GM12891 (cell line): ENCODE measurements around the gene DNM1.

ENCODE experiments used
- POLR2A ChIP-seq: IDR thresholded peaks from 2 replicates; pipeline ENCODE4 v1.6.1; 2011; ENCODE audit warnings: low read depth, low read length, control low read depth
- POLR2AphosphoS5 ChIP-seq: IDR thresholded peaks from 2 replicates; pipeline ENCODE4 v1.6.1; 2011; ENCODE audit warnings: low read depth, low read length, control low read depth
- SPI1 ChIP-seq: IDR thresholded peaks from 2 replicates; pipeline ENCODE4 v1.6.1; 2011; ENCODE audit warnings: low read depth, low read length, control low read depth
- TAF1 ChIP-seq: IDR thresholded peaks from 2 replicates; pipeline ENCODE4 v1.6.1; 2011; ENCODE audit warnings: low read depth, low read length, control low read depth

DNA sequence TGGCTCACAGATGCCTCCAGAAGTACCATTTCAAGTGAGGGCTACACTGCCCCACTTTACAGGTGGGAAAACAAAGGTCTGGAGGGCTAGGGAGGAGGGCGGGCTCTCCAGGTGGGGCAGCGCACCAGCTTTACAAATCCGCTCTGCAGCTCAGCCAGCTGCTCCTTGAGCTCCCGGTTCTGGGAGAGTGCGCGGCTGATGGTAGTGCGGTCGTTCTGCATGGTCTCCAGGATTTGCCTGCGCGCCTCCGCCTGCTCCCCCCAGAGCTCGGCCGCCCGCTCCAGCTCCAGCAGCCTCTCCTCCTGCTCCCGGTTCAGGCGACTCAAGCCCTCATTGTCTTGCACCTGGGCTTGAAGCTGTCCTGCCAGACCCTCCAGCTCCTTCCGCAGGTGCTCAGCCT is 57.2 kb downstream of the DNM1 start:
- no peak for TF ChIP-seq POLR2A
- no peak for TF ChIP-seq POLR2AphosphoS5
- TF ChIP-seq SPI1, result no peak
- TF ChIP-seq TAF1, result no peak
